T-helper 17 cell (primary cell): ENCODE data around the gene DNAH10. TPM values are rescaled to one million over a fixed set of nuclear protein-coding genes. Genes with fewer than 3 reads are reported as not detected.

Source experiments
- ATAC-seq: fragments of 150-1000 bp; cut with Tn5 transposase; 2 replicates; pipeline ENCODE4 v1.10.0; 2021; ENCODE audit warnings: mild to moderate bottlenecking, moderate library complexity
- DNase-seq, 3 donors: peaks; one replicate each; pipeline versions ENCODE4 v3.0.0 to v3.0.0-alpha.2; 2020 to 2021
- H3K9me3 ChIP-seq: one replicate; pipeline ENCODE4 v1.7.0; 2013; ENCODE audit warnings: low read length, mild to moderate bottlenecking; ENCODE audit not compliant: control insufficient read depth, poor library complexity, severe bottlenecking
- H3K27ac Mint-ChIP-seq: one replicate; pipeline ENCODE4 v1.8.0; 2022; ENCODE audit warnings: mild to moderate bottlenecking, moderate library complexity, mixed read lengths
- H3K27me3 Mint-ChIP-seq: one replicate; pipeline ENCODE4 v1.8.0; 2022; ENCODE audit warnings: mixed read lengths
- H3K36me3 Mint-ChIP-seq: one replicate; pipeline ENCODE4 v1.8.0; 2022; ENCODE audit warnings: low read depth, mixed read lengths
- H3K4me1 Mint-ChIP-seq: one replicate; pipeline ENCODE4 v1.8.0; 2022; ENCODE audit warnings: mild to moderate bottlenecking, mixed read lengths
- H3K4me3 Mint-ChIP-seq: one replicate; pipeline ENCODE4 v1.8.0; 2022; ENCODE audit warnings: mild to moderate bottlenecking, moderate library complexity, mixed read lengths
- total RNA-seq, 4 donors: library from RNA in 2 of 4; stranded (reverse) in 2 of 4; gene quantifications; one replicate each; pipeline ENCODE4 v1.2.3 and lab custom pipeline; 2022 to 2026

DNAH10 gene
- total RNA-seq, 2 donors from 2014 or later: 0.08 to 0.25 TPM

- H3K4me1 Mint-ChIP-seq: peaks cover 6% of the 10 kb centered on the region
- no peak overlapping the region for H3K27ac Mint-ChIP-seq
- no peaks in the 10 kb centered on the region for H3K9me3 ChIP-seq
- no peaks in the 10 kb centered on the region for H3K36me3 Mint-ChIP-seq
- no peak for ATAC-seq
- no peaks in the 10 kb centered on the region for H3K27me3 Mint-ChIP-seq
- no peak for DNase-seq
- no peak overlapping the region for H3K4me3 Mint-ChIP-seq
Measured at GRCh38 chr12:123954647-123955350, 192.7 kb downstream of the DNAH10 start.

DNA sequence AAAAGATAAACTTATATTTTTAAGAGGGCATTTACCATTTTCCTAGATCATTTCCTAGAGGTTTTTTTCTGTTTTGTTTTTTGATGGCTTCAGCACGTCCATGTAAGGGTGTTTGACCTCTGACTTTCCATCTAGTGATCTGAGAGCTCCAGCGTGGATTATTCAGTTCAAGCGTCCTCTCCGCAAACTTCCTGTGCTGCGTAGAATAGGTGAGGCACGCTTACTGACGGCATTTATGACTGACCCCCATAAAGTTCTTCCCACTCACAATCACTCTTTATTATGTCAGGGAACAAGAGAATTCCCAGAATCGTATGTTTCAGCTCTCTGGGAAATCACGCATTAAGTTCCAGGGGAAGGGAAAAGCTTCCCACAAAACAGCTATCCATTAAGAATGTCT, 194.1 kb downstream of the DNAH10 start:
- Mint-ChIP-seq H3K27me3 (no peaks in the 10 kb centered on the region), H3K4me3 (no peak overlapping the region), H3K36me3 (no peaks in the 10 kb centered on the region), H3K27ac (peak overlapping the region; percentile 43), H3K4me1 (peaks cover 4% of the 10 kb centered on the region)
- no peak for DNase-seq
- no peak for ATAC-seq
- no peaks in the 10 kb centered on the region for H3K9me3 ChIP-seq

DNA sequence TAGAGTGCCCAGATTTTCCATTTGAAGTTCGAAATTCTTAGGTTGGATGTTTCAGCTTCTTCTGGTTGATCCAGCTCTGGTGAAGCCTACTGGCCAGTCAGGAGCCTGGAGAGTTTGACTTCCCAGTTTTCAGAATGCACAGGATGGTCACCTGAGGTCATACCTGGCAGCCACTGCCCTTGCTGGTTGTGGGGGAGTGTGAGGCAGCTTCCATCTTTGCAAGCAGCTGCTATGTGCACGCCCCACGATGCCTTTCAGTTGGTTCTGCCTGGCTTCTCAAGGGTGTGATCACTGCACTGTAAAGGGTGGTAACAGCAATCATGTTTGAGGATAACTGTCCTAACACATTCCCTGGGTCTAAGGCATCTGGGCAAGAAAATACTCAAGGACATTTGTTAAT, 195.1 kb downstream of the DNAH10 start:
- peaks cover 3% of the 10 kb centered on the region for H3K4me1 Mint-ChIP-seq
- peak overlapping the region; percentile 43 for H3K27ac Mint-ChIP-seq
- ATAC-seq (no peak), DNase-seq (no peak)
- H3K4me3 Mint-ChIP-seq: no peak overlapping the region
- no peaks in the 10 kb centered on the region for H3K9me3 ChIP-seq
- no peaks in the 10 kb centered on the region for H3K27me3 Mint-ChIP-seq
- no peaks in the 10 kb centered on the region for H3K36me3 Mint-ChIP-seq

- Mint-ChIP-seq H3K4me3 (no peak overlapping the region), H3K27ac (no peak overlapping the region)
- no peak for ATAC-seq
Measured at GRCh38 chr12:123958462-123958861, 196.4 kb downstream of the DNAH10 start.

DNA sequence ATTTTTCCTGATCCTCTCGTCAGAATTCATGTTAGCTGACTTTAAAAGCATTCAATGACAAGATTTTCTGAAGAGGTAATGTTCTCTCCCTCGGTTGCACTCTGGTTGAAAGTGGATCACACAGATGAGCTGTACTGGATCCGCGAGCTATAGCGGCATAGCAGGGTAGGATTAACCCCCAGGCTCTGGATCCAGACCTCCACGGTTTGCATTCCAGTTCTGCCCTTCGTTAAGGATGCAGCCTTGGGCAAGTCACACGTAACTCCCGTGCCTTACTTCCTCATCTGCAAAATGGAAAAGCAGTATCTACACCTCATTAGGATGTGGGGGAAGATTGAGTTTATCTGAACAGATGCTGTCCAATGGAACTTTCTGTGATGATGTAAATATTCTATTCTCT, 196.8 kb downstream of the DNAH10 start:
- no peaks in the 10 kb centered on the region for H3K9me3 ChIP-seq
- H3K36me3 Mint-ChIP-seq: no peaks in the 10 kb centered on the region
- ATAC-seq: no peak
- no peak for DNase-seq
- no peaks in the 10 kb centered on the region for H3K27me3 Mint-ChIP-seq
- H3K4me1 Mint-ChIP-seq: peaks cover 3% of the 10 kb centered on the region
- H3K27ac Mint-ChIP-seq: no peak overlapping the region
- H3K4me3 Mint-ChIP-seq: no peak overlapping the region

More at GRCh38 chr12:123958462-123958861, 196.4 kb downstream of the DNAH10 start:
- Mint-ChIP-seq H3K36me3 (no peaks in the 10 kb centered on the region), H3K27me3 (no peaks in the 10 kb centered on the region), H3K4me1 (peaks cover 3% of the 10 kb centered on the region)
- H3K9me3 ChIP-seq: no peaks in the 10 kb centered on the region
- no peak for DNase-seq

- no peak for DNase-seq
Measured at GRCh38 chr12:123960029-123960735, 198.1 kb downstream of the DNAH10 start.

GRCh38 chr12:123960856-123961255, 198.8 kb downstream of the DNAH10 start:
- no peaks in the 10 kb centered on the region for H3K27me3 Mint-ChIP-seq
- H3K9me3 ChIP-seq: no peaks in the 10 kb centered on the region
- ATAC-seq: no peak
- H3K36me3 Mint-ChIP-seq: no peaks in the 10 kb centered on the region
- no peak for DNase-seq
- no peak overlapping the region for H3K4me3 Mint-ChIP-seq
- peak overlapping the region; percentile 37 for H3K27ac Mint-ChIP-seq
- peaks cover 3% of the 10 kb centered on the region for H3K4me1 Mint-ChIP-seq

More at GRCh38 chr12:123960029-123960735, 198.1 kb downstream of the DNAH10 start:
- H3K9me3 ChIP-seq: no peaks in the 10 kb centered on the region
- no peak overlapping the region for H3K4me3 Mint-ChIP-seq
- no peaks in the 10 kb centered on the region for H3K27me3 Mint-ChIP-seq
- peaks cover 3% of the 10 kb centered on the region for H3K4me1 Mint-ChIP-seq
- no peak overlapping the region for H3K27ac Mint-ChIP-seq
- no peaks in the 10 kb centered on the region for H3K36me3 Mint-ChIP-seq
- no peak for ATAC-seq

- peak overlapping the region; percentile 37 for H3K27ac Mint-ChIP-seq
- no peak for ATAC-seq
Measured at GRCh38 chr12:123961585-123962345, 199.7 kb downstream of the DNAH10 start.

DNA sequence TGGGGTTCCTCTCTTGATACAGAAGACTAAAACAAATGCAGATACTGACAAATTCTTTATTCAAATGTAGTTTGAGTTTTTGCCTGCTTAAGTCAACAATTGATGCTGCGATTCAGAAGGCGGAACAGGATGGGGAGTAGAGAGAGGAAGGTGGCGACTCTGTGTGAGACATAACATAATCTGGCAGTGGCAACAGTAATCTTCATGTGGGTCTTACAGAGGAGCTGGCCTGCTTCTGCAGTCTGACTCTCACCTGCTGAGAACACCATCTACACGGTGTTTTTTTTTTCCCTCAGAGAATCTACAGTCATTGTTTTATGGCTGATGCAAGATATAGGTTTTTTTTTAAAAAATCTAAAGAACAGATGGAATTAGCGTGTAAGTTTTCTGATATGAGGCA, 200.4 kb downstream of the DNAH10 start:
- no peak overlapping the region for H3K27ac Mint-ChIP-seq
- H3K4me1 Mint-ChIP-seq: peaks cover 8% of the 10 kb centered on the region
- no peak overlapping the region for H3K4me3 Mint-ChIP-seq
- DNase-seq: no peak
- H3K36me3 Mint-ChIP-seq: no peaks in the 10 kb centered on the region
- ATAC-seq: no peak
- H3K27me3 Mint-ChIP-seq: no peaks in the 10 kb centered on the region
- no peaks in the 10 kb centered on the region for H3K9me3 ChIP-seq

More at GRCh38 chr12:123961585-123962345, 199.7 kb downstream of the DNAH10 start:
- peaks cover 3% of the 10 kb centered on the region for H3K4me1 Mint-ChIP-seq
- no peaks in the 10 kb centered on the region for H3K9me3 ChIP-seq
- DNase-seq: no peak
- no peak overlapping the region for H3K4me3 Mint-ChIP-seq
- H3K27me3 Mint-ChIP-seq: no peaks in the 10 kb centered on the region
- no peaks in the 10 kb centered on the region for H3K36me3 Mint-ChIP-seq

- peaks cover 11% of the 10 kb centered on the region for H3K4me1 Mint-ChIP-seq
- no peaks in the 10 kb centered on the region for H3K9me3 ChIP-seq
- no peak overlapping the region for H3K27ac Mint-ChIP-seq
- H3K27me3 Mint-ChIP-seq: no peaks in the 10 kb centered on the region
- H3K4me3 Mint-ChIP-seq: no peak overlapping the region
- peaks cover 2% of the 10 kb centered on the region for H3K36me3 Mint-ChIP-seq
- ATAC-seq (no peak), DNase-seq (no peak)
Measured at GRCh38 chr12:123963821-123964220, 201.7 kb downstream of the DNAH10 start.

DNA sequence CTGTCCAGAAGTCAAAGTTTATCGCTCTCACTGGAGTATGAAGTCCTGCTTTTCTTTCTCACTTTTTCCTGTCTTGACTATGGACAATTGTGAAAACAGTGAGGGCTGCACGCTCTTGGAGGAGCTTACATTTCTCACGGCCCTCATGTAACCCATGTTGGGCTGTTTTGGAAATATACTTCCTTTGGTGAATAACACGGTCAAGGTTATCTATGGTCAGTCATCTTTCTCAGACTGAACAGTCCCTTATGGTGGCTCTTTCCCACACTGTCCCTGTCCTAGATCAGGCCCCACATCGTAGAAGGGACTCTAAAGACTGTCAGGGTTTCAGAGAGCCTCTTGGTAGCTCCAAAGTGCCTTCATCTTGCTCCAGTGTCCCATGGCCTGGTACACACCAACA, 203.3 kb downstream of the DNAH10 start:
- ATAC-seq (no peak), DNase-seq (no peak)
- Mint-ChIP-seq H3K4me1 (peaks cover 16% of the 10 kb centered on the region), H3K27ac (no peak overlapping the region), H3K36me3 (peaks cover 2% of the 10 kb centered on the region), H3K4me3 (no peak overlapping the region), H3K27me3 (no peaks in the 10 kb centered on the region)
- H3K9me3 ChIP-seq: no peaks in the 10 kb centered on the region

DNA sequence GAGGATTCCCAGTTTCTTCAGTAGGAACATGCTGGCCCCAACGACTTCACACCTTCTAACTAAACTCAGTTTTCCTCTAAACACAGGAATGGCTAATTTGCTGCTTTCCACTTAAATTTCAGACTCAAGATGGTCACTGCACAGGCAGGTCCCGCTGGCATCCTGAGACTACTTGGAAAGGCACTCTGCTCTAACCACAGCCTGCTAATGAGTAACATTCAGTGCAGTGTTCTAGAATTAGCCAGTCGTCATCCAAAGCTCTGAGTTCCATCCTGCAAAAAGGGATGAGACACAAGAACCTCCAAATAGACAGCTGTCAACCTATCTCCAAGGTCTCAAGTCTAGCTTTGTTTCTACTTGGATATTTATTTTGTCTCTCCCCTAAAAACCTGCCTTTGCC, 204.5 kb downstream of the DNAH10 start:
- H3K27ac Mint-ChIP-seq: no peak overlapping the region
- DNase-seq (no peak), ATAC-seq (no peak)
- H3K36me3 Mint-ChIP-seq: peaks cover 2% of the 10 kb centered on the region
- H3K27me3 Mint-ChIP-seq: no peaks in the 10 kb centered on the region
- peaks cover 18% of the 10 kb centered on the region for H3K4me1 Mint-ChIP-seq
- no peak overlapping the region for H3K4me3 Mint-ChIP-seq
- no peaks in the 10 kb centered on the region for H3K9me3 ChIP-seq

DNA sequence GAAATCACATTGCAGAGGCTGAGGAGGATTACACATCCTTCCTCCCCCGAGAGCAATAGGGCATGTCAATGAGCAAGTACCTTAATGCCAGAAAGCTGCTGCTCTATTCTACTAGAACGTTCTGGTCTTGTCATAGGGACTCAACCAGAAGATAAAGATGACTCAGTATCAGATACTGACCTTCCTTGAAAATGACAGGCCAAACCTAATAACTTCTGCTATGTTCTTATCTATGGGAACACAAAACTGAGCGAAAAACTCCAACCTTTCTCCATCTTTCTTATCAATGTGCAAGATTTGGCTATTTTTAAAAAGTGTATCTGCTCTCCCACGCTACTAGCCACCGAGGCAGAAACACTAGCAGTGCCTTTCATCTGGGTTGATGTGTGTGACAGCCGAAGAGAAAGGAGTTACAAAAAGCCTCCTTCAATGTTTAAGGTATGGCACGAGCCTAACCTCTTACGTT, 205.1 kb downstream of the DNAH10 start:
- Mint-ChIP-seq H3K4me3 (no peak overlapping the region), H3K27me3 (no peaks in the 10 kb centered on the region), H3K27ac (no peak overlapping the region), H3K36me3 (peaks cover 2% of the 10 kb centered on the region), H3K4me1 (peaks cover 19% of the 10 kb centered on the region)
- DNase-seq: no peak
- no peaks in the 10 kb centered on the region for H3K9me3 ChIP-seq
- no peak for ATAC-seq
